ENCODE data around the gene SLC2A13.

DNA sequence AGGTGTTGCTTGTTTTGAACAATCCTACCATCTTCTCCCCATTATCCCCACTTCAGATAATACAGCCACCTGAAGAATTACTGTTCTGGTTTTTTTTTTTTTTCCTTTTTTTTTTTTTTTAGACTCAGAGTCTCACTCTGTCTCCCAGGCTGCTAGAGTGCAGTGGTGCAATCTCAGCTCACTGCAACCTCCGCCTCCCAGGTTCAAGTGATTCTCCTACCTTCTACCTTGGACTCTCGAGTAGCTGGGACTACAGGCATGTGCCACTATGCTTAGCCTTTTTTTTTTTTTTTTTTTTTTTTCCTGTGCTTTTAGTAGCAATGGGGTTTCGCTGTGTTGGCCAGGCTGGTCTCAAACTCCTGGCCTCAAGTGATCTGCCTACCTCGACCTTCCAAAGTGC is 306.9 kb downstream of the SLC2A13 start:
- TF ChIP-seq, protein P1, sequence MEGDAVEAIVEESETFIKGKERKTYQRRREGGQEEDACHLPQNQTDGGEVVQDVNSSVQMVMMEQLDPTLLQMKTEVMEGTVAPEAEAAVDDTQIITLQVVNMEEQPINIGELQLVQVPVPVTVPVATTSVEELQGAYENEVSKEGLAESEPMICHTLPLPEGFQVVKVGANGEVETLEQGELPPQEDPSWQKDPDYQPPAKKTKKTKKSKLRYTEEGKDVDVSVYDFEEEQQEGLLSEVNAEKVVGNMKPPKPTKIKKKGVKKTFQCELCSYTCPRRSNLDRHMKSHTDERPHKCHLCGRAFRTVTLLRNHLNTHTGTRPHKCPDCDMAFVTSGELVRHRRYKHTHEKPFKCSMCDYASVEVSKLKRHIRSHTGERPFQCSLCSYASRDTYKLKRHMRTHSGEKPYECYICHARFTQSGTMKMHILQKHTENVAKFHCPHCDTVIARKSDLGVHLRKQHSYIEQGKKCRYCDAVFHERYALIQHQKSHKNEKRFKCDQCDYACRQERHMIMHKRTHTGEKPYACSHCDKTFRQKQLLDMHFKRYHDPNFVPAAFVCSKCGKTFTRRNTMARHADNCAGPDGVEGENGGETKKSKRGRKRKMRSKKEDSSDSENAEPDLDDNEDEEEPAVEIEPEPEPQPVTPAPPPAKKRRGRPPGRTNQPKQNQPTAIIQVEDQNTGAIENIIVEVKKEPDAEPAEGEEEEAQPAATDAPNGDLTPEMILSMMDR (IDR thresholded peaks at IDR 0.05; ENCODE audit: low read depth, low read length, missing input control): no peak
- no peak for TF ChIP-seq SP1 (IDR thresholded peaks at IDR 0.05)
